ENCODE measurements around the gene SLCO4C1. TPM values are rescaled to one million over a fixed set of nuclear protein-coding genes. Genes with fewer than 3 reads are reported as not detected.
"Not testable (repeated sequence)": the region's sequence is repeated elsewhere in the genome, so short reads cannot be mapped to it uniquely, and the experiment has no call there.

Gene SLCO4C1
- under 1 TPM; 0.35 to 0.55 TPM for total RNA-seq

DNA sequence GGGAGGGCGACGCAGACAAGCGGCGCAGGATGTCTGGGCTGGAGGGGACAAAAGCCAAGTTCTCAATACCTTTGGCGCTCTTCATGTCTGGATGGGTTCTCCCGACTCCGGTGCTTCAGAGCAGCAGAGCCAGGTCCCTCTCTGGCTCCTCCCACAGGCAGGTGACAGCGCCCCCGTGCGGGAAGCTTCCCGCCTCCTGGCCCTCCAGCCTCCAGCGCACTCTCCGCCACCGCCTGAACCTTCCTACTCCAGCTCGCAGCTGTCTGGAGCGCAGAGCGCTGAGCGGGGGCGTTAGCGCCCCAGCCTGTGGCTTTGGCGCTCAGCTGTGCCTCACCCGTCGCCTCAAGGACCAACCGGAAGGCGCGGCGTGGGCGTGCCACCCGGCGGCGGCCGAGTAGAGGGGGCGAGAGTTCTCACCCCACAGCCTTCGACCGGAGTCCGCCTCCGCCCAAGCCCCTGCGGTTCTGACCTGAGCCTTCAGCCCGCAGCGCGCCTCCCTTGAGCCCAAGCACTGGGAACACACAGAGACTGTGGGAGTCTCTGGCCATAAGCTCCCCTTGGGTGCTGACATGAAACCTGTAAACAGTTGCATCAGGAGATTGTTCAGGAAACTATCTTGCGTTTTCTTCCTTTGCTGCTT is at the start of gene SLCO4C1:
TSS of gene SLCO4C1 (minus strand) at position 107 of the 640 bp plus-strand sequence. CDS start at position 85, 22 bp downstream.
- H3K27ac Mint-ChIP-seq, result peak within 1 kb of the TSS; percentile 36
- CTCF ChIA-PET, result interaction anchor here (1.6 to 2.0 kb wide), 2 partner anchors 10 to 18 kb away, joined by 5 to 9 read pairs; no protein-coding TSS in a partner anchor
- no peaks in the 10 kb centered on the region for H3K9me3 Mint-ChIP-seq (ENCODE audit: low read depth)
- ATAC-seq (peak; percentile 92), DNase-seq (peak; percentile 77)
- H3K4me3 Mint-ChIP-seq, result peak within 1 kb of the TSS; percentile 70
- H3K27me3 Mint-ChIP-seq, result peaks cover 15% of the 10 kb centered on the region
- no peaks in the 10 kb centered on the region for H3K36me3 Mint-ChIP-seq
- H3K4me1 Mint-ChIP-seq, result peaks cover 21% of the 10 kb centered on the region

GRCh38 chr5:102341681-102342288 is 45.7 kb upstream of the SLCO4C1 start:
- CTCF ChIA-PET, result no interaction called here
- no peak overlapping the region for H3K27ac Mint-ChIP-seq
- no peaks in the 10 kb centered on the region for H3K9me3 Mint-ChIP-seq (ENCODE audit: low read depth)
- H3K36me3 Mint-ChIP-seq, result no peaks in the 10 kb centered on the region
- no peaks in the 10 kb centered on the region for H3K27me3 Mint-ChIP-seq
- no peaks in the 10 kb centered on the region for H3K4me1 Mint-ChIP-seq
- ATAC-seq (no peak), DNase-seq (no peak)
- H3K4me3 Mint-ChIP-seq, result no peak overlapping the region

GRCh38 chr5:102324714-102325113 is 28.6 kb upstream of the SLCO4C1 start:
- H3K4me1 Mint-ChIP-seq, result no peaks in the 10 kb centered on the region
- ATAC-seq, result no peak
- no peaks in the 10 kb centered on the region for H3K9me3 Mint-ChIP-seq (ENCODE audit: low read depth)
- H3K27me3 Mint-ChIP-seq, result no peaks in the 10 kb centered on the region
- DNase-seq, result no peak
- H3K36me3 Mint-ChIP-seq, result no peaks in the 10 kb centered on the region
- no peak overlapping the region for H3K4me3 Mint-ChIP-seq
- CTCF ChIA-PET, result no interaction called here
- H3K27ac Mint-ChIP-seq, result no peak overlapping the region

- H3K36me3 Mint-ChIP-seq; H3K4me1 Mint-ChIP-seq; H3K27me3 Mint-ChIP-seq; ATAC-seq; H3K4me3 Mint-ChIP-seq; H3K27ac Mint-ChIP-seq; H3K9me3 Mint-ChIP-seq (ENCODE audit: low read depth); CTCF ChIA-PET; DNase-seq: not testable (repeated sequence)
Measured at GRCh38 chr5:102318801-102319200, 22.7 kb upstream of the SLCO4C1 start.

DNA sequence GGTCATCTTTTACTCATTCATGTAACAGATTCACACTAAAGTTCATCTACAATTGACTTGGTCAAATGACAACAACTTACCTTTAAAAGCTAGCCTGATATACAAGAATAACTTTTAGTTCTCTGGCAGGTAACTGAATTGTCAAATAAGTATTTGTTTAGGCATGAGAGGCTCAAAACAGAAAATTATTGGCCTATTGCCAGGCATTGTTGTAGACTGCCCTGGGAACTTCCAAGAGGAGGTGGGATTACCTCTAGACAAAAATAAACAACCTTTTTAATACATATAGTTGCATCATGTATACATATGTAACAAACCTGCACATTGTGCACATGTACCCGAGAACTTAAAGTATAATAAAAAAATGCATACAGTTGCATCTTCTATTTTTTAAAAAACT is 18.2 kb upstream of the SLCO4C1 start:
- CTCF ChIA-PET, result no interaction called here
- no peak for DNase-seq
- Mint-ChIP-seq H3K9me3 (ENCODE audit: low read depth) (no peaks in the 10 kb centered on the region), H3K27ac (no peak overlapping the region), H3K36me3 (no peaks in the 10 kb centered on the region), H3K4me3 (no peak overlapping the region), H3K4me1 (no peaks in the 10 kb centered on the region), H3K27me3 (peaks cover 2% of the 10 kb centered on the region)
- no peak for ATAC-seq

- ATAC-seq (no peak), DNase-seq (no peak)
- no peaks in the 10 kb centered on the region for H3K4me1 Mint-ChIP-seq
- no peaks in the 10 kb centered on the region for H3K36me3 Mint-ChIP-seq
- H3K27me3 Mint-ChIP-seq, result peaks cover 2% of the 10 kb centered on the region
- no peak overlapping the region for H3K4me3 Mint-ChIP-seq
- CTCF ChIA-PET, result no interaction called here
- H3K9me3 Mint-ChIP-seq (ENCODE audit: low read depth), result no peaks in the 10 kb centered on the region
- H3K27ac Mint-ChIP-seq, result no peak overlapping the region
Measured at GRCh38 chr5:102313912-102314311, 17.8 kb upstream of the SLCO4C1 start.

- Mint-ChIP-seq H3K36me3 (no peaks in the 10 kb centered on the region), H3K4me1 (no peaks in the 10 kb centered on the region), H3K27me3 (peaks cover 2% of the 10 kb centered on the region), H3K9me3 (ENCODE audit: low read depth) (no peaks in the 10 kb centered on the region), H3K4me3 (no peak overlapping the region), H3K27ac (no peak overlapping the region)
- ATAC-seq, result no peak
- no peak for DNase-seq
- CTCF ChIA-PET, result no interaction called here
Measured at GRCh38 chr5:102312586-102313370, 16.7 kb upstream of the SLCO4C1 start.

- ATAC-seq, result no peak
- Mint-ChIP-seq H3K4me1 (no peaks in the 10 kb centered on the region), H3K9me3 (ENCODE audit: low read depth) (no peaks in the 10 kb centered on the region), H3K27ac (no peak overlapping the region), H3K27me3 (no peaks in the 10 kb centered on the region), H3K4me3 (no peak overlapping the region), H3K36me3 (no peaks in the 10 kb centered on the region)
- no peak for DNase-seq
- CTCF ChIA-PET, result no interaction called here
Measured at GRCh38 chr5:102309586-102309985, 13.5 kb upstream of the SLCO4C1 start.

DNA sequence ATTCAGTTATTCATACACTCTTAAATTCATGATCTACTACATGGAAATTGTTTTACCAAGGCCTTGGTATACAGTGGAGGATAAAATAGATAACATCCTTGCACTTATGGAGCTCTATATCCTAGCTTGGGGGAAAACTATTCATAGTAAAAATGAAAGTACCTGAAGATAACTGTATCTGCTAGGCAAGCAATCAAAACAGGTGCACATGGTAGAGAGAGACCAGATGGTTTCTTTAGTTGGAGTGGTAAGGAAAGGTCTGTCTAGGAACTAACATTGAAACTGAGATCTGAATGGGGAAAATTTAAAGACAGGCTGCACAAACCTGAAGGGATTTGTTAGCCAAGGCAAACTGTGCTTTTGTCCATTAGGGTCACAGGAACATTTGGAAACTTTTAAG is 11.1 kb upstream of the SLCO4C1 start:
- Mint-ChIP-seq H3K27me3 (no peaks in the 10 kb centered on the region), H3K4me3 (no peak overlapping the region), H3K27ac (no peak overlapping the region), H3K36me3 (no peaks in the 10 kb centered on the region), H3K4me1 (no peaks in the 10 kb centered on the region), H3K9me3 (ENCODE audit: low read depth) (no peaks in the 10 kb centered on the region)
- DNase-seq (no peak), ATAC-seq (no peak)
- CTCF ChIA-PET, result no interaction called here

DNA sequence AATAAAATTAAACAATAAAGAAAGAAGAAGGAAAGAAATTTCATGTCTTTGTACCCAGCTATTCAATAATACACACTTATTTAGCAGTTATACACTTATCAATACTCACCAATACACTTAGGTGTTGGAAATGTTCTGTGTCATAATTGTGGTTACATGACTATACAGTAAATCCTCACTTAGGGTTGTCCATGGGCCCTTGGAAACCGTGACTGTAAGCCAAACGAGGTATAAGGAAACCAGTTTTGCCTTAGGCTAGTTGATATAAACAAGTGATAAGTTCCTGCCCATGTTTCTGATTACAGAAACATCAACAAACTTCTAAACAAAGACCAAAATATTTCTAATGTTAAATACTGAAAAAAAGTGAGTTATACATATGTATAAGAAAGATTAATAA is 10.0 kb upstream of the SLCO4C1 start:
- CTCF ChIA-PET, result no interaction called here
- H3K4me3 Mint-ChIP-seq, result no peak overlapping the region
- ATAC-seq (no peak), DNase-seq (no peak)
- H3K36me3 Mint-ChIP-seq, result no peaks in the 10 kb centered on the region
- no peak overlapping the region for H3K27ac Mint-ChIP-seq
- H3K27me3 Mint-ChIP-seq, result no peaks in the 10 kb centered on the region
- no peaks in the 10 kb centered on the region for H3K4me1 Mint-ChIP-seq
- no peaks in the 10 kb centered on the region for H3K9me3 Mint-ChIP-seq (ENCODE audit: low read depth)

DNA sequence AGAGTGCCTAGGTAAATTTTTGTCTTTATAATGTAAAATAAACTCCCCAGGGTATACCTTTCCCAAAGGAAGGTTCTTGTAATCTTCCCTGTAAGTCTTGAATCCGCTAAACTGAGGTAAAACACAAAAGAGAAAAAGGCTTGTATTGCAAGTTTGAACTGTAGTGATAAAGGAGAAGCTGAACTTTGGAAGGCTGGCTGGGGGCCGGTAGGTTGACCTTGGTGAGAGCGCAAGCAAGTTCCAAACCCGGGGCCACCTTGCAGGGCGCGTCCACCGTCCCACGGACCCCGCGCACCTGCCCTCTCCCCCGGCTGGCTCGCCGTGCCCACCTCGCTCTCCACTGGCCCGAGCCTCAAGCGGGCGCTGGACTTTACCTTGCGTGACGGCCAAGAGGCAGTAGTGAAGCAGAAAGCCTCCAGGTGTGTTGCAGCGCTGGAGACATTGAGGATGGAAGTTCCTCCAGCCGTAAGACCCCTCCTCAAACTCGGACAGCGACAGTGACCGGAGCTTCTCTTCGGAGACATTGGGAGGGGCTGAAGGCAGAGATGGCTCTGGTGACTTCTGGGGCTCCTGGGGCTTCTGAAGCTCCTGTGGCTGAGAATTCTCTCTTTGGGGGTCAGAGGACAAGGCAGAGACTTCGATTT is 428 bp downstream of the SLCO4C1 start:
- CTCF ChIA-PET, result interaction anchor here (1.6 to 2.0 kb wide), 2 partner anchors 9 to 18 kb away, joined by 5 to 9 read pairs; no protein-coding TSS in a partner anchor
- DNase-seq (no peak), ATAC-seq (peak; percentile 13)
- peaks cover 21% of the 10 kb centered on the region for H3K4me1 Mint-ChIP-seq
- no peaks in the 10 kb centered on the region for H3K36me3 Mint-ChIP-seq
- H3K27me3 Mint-ChIP-seq, result peaks cover 15% of the 10 kb centered on the region
- H3K9me3 Mint-ChIP-seq (ENCODE audit: low read depth), result no peaks in the 10 kb centered on the region
- H3K4me3 Mint-ChIP-seq, result peak overlapping the region; percentile 70
- peak overlapping the region; percentile 36 for H3K27ac Mint-ChIP-seq

- Mint-ChIP-seq H3K27ac (no peak overlapping the region), H3K36me3 (no peaks in the 10 kb centered on the region), H3K27me3 (peaks cover 15% of the 10 kb centered on the region), H3K9me3 (ENCODE audit: low read depth) (no peaks in the 10 kb centered on the region), H3K4me3 (peak overlapping the region; percentile 70), H3K4me1 (peaks cover 21% of the 10 kb centered on the region)
- CTCF ChIA-PET, result interaction anchor here (0.9 to 2.0 kb wide), 3 partner anchors 8 to 352 kb away, joined by 3 to 9 read pairs (median 5); no protein-coding TSS in a partner anchor
- DNase-seq (no peak), ATAC-seq (no peak)
Measured at GRCh38 chr5:102294886-102295395, 1.1 kb downstream of the SLCO4C1 start.

DNA sequence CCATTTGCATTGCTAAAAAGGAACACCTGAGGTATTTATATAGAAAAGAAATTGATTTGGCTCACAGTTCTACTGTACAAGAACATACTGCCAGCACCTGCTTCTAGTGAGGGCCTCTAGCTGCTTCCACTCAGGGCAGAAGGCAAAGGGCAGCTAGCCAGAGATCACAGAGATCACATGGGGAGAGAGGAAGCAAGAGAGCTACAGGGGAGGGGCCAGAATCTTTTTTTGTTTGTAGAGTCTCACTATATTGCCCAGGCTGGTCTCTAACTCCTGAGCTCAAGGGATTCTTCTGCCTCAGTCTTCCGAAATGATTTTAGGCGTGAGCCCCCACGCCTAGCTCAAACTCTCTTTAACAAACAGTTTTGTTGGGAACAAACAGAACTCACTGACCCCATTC is 6.1 kb downstream of the SLCO4C1 start:
- CTCF ChIA-PET, result no interaction called here

More for the DNA sequence above, 6.1 kb downstream of the SLCO4C1 start:
- ATAC-seq (no peak), DNase-seq (no peak)
- Mint-ChIP-seq H3K4me1 (peaks cover 2% of the 10 kb centered on the region), H3K4me3 (no peak overlapping the region), H3K9me3 (ENCODE audit: low read depth) (no peaks in the 10 kb centered on the region), H3K27me3 (peaks cover 7% of the 10 kb centered on the region), H3K36me3 (no peaks in the 10 kb centered on the region), H3K27ac (no peak overlapping the region)

Measured in activated CD8-positive, alpha-beta memory T cell treated with anti-CD3 and anti-CD28 coated beads, Interleukin-2, amount 10 ng/mL, durations not matched to agents 7 days and 5 days (primary cell).